Measurements from ENCODE around the gene SHCBP1L. TPM values are rescaled to one million over a fixed set of nuclear protein-coding genes. Genes with fewer than 3 reads are reported as not detected.

The SHCBP1L gene
- total and polyA plus RNA-seq, 2 donors (not counting 1 experiment from before 2014, with no cell fraction given), result not detected

GRCh38 chr1:182867861-182868260, 85.1 kb downstream of the SHCBP1L start:
- H3K9ac ChIP-seq (ENCODE audit: insufficient read depth, low read length), result no peak overlapping the region
- no peak overlapping the region for H3K27ac ChIP-seq (ENCODE audit: insufficient read depth, low read length)
- H3K36me3 ChIP-seq (ENCODE audit: control insufficient read depth, insufficient read depth, low read length), result peaks cover 31% of the 10 kb centered on the region
- H4K20me1 ChIP-seq (ENCODE audit: control insufficient read depth, extremely low read depth, insufficient read depth, low read length), result no peaks in the 10 kb centered on the region
- H3K4me3 ChIP-seq (replicated peaks in 1 of 4; ENCODE audit: control extremely low read depth in 1 of 4, insufficient read depth in 1 of 4, low read depth in 3 of 4, low read length in 4 of 4), result no peak overlapping the region
- H3K79me2 ChIP-seq (ENCODE audit: control insufficient read depth, insufficient read depth, low read length), result peaks cover 2% of the 10 kb centered on the region
- H3K9me3 ChIP-seq (ENCODE audit: control insufficient read depth, insufficient read depth, low read depth, low read length), result no peaks in the 10 kb centered on the region
- no peak for DNase-seq (ENCODE audit: low read depth in 2 of 2)
- TF ChIP-seq EZH2 (IDR thresholded peaks at IDR 0.05; ENCODE audit: low read length, missing control alignments) (no peak), CTCF (conservative IDR thresholded peaks at IDR 0.05 in 1 of 2, IDR thresholded peaks at IDR 0.05 in 1 of 2; ENCODE audit: low read depth in 1 of 2, low read length in 2 of 2) (no peak)
- no peak overlapping the region for H3K4me2 ChIP-seq (ENCODE audit: extremely low read depth, insufficient read depth, low read length)
- no peaks in the 10 kb centered on the region for H3K4me1 ChIP-seq (ENCODE audit: control insufficient read depth, extremely low read depth, insufficient read depth, low read length)
- H3K27me3 ChIP-seq (ENCODE audit: control insufficient read depth, insufficient read depth, low read length), result no peaks in the 10 kb centered on the region
- no peak overlapping the region for H2AFZ ChIP-seq (ENCODE audit: low read length)

- Histone ChIP-seq H4K20me1 (ENCODE audit: control insufficient read depth, extremely low read depth, insufficient read depth, low read length) (no peaks in the 10 kb centered on the region), H3K79me2 (ENCODE audit: control insufficient read depth, insufficient read depth, low read length) (peaks cover 5% of the 10 kb centered on the region)
Measured at GRCh38 chr1:182863940-182864339, 89.0 kb downstream of the SHCBP1L start.

GRCh38 chr1:182862827-182863226, 90.1 kb downstream of the SHCBP1L start:
- no peaks in the 10 kb centered on the region for H3K4me1 ChIP-seq (ENCODE audit: control insufficient read depth, extremely low read depth, insufficient read depth, low read length)
- peaks cover 5% of the 10 kb centered on the region for H3K79me2 ChIP-seq (ENCODE audit: control insufficient read depth, insufficient read depth, low read length)
- TF ChIP-seq CTCF (conservative IDR thresholded peaks at IDR 0.05 in 1 of 2, IDR thresholded peaks at IDR 0.05 in 1 of 2; ENCODE audit: low read depth in 1 of 2, low read length in 2 of 2) (no peak), EZH2 (IDR thresholded peaks at IDR 0.05; ENCODE audit: low read length, missing control alignments) (no peak)
- H3K36me3 ChIP-seq (ENCODE audit: control insufficient read depth, insufficient read depth, low read length), result peaks cover 22% of the 10 kb centered on the region
- H3K4me3 ChIP-seq (replicated peaks in 1 of 4; ENCODE audit: control extremely low read depth in 1 of 4, insufficient read depth in 1 of 4, low read depth in 3 of 4, low read length in 4 of 4), result no peak overlapping the region
- no peaks in the 10 kb centered on the region for H4K20me1 ChIP-seq (ENCODE audit: control insufficient read depth, extremely low read depth, insufficient read depth, low read length)
- DNase-seq (ENCODE audit: low read depth in 2 of 2), result no peak
- no peaks in the 10 kb centered on the region for H3K9me3 ChIP-seq (ENCODE audit: control insufficient read depth, insufficient read depth, low read depth, low read length)
- no peak overlapping the region for H2AFZ ChIP-seq (ENCODE audit: low read length)
- H3K9ac ChIP-seq (ENCODE audit: insufficient read depth, low read length), result no peak overlapping the region
- H3K27ac ChIP-seq (ENCODE audit: insufficient read depth, low read length), result no peak overlapping the region
- H3K27me3 ChIP-seq (ENCODE audit: control insufficient read depth, insufficient read depth, low read length), result no peaks in the 10 kb centered on the region
- no peak overlapping the region for H3K4me2 ChIP-seq (ENCODE audit: extremely low read depth, insufficient read depth, low read length)

More at GRCh38 chr1:182863940-182864339, 89.0 kb downstream of the SHCBP1L start:
- no peak for TF ChIP-seq CTCF (conservative IDR thresholded peaks at IDR 0.05 in 1 of 2, IDR thresholded peaks at IDR 0.05 in 1 of 2; ENCODE audit: low read depth in 1 of 2, low read length in 2 of 2)
- TF ChIP-seq EZH2 (IDR thresholded peaks at IDR 0.05; ENCODE audit: low read length, missing control alignments), result no peak
- Histone ChIP-seq H3K36me3 (ENCODE audit: control insufficient read depth, insufficient read depth, low read length) (peaks cover 20% of the 10 kb centered on the region), H3K4me1 (ENCODE audit: control insufficient read depth, extremely low read depth, insufficient read depth, low read length) (no peaks in the 10 kb centered on the region), H3K27me3 (ENCODE audit: control insufficient read depth, insufficient read depth, low read length) (no peaks in the 10 kb centered on the region), H3K9me3 (ENCODE audit: control insufficient read depth, insufficient read depth, low read depth, low read length) (no peaks in the 10 kb centered on the region), H2AFZ (ENCODE audit: low read length) (no peak overlapping the region), H3K4me3 (replicated peaks in 1 of 4; ENCODE audit: control extremely low read depth in 1 of 4, insufficient read depth in 1 of 4, low read depth in 3 of 4, low read length in 4 of 4) (no peak overlapping the region), H3K4me2 (ENCODE audit: extremely low read depth, insufficient read depth, low read length) (no peak overlapping the region), H3K27ac (ENCODE audit: insufficient read depth, low read length) (no peak overlapping the region), H3K9ac (ENCODE audit: insufficient read depth, low read length) (no peak overlapping the region)
- DNase-seq (ENCODE audit: low read depth in 2 of 2), result no peak

All from fibroblast of lung (primary cell).